ENCODE results near the gene AGFG1.

GRCh38 chr2:227442639-227443038 is 29.3 kb upstream of the AGFG1 start:
- TF ChIP-seq POLR2A (IDR thresholded peaks at IDR 0.05) (no peak), CTCF (IDR thresholded peaks at IDR 0.05) (no peak), EP300 (IDR thresholded peaks at IDR 0.05) (no peak)
